NCI-H2196 (cell line): ENCODE measurements around the gene GALM.
"Not testable (repeated sequence)": the region's sequence is repeated elsewhere in the genome, so short reads cannot be mapped to it uniquely, and the experiment has no call there.

Source experiments
- DNase-seq: peaks from one replicate; lab custom pipeline; 2025; ENCODE audit not compliant: unreplicated experiment; lab: John Stamatoyannopoulos, UW

The GALM gene

DNA sequence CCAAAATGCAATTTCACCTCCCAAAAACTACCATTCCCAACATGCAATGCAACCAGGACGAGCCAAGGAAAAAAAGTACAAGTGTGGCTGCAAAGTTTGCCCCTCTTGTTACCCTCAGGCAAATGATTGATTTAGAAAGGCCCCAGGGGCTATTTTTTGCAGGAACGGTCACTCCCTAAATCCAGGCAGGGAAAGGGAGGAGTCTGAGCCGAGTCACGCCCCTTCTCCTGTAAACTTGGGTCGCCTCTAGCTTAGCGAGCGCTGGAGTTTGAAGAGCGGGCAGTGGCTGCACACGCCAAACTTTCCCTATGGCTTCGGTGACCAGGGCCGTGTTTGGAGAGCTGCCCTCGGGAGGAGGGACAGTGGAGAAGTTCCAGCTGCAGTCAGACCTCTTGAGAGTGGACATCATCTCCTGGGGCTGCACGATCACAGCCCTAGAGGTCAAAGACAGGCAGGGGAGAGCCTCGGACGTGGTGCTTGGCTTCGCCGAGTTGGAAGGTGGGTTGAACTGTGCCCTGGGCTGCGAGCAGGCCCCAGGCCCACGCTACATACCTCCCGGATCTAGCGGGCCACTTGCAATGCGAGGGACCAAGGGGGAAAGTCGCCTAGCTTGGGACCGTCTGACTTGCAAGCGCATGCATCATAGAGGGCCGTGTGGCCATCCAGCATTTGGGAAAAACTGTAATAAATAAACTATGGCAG is at the start of gene GALM:
Gene GALM (plus strand): TSS at position 261 of the 702 bp plus-strand sequence. CDS start 48 bp downstream, at position 309.
- DNase-seq: no peak

DNA sequence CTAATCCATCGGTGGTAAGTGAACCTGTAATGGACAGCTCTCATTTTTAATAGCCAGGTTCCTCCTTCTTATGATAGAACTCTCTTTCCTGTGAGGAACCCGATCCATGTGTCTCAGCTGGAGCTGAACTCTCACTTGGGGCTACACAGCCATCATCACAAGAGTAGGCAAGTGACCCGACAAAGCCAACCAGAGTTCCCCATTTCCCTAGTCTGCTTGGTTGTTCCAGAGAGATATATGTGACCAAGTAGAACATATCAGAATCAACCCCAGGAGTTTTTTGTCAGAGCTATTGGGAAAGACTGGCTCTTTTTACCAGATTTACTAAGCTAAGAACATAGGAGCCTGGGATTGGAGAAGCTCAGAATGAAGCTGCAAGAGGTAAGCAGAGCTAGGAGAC is 48.6 kb upstream of the GALM start:
- no peak for DNase-seq

- DNase-seq: no peak
Observed at GRCh38 chr2:38619458-38620164, 46.3 kb upstream of the GALM start.

DNA sequence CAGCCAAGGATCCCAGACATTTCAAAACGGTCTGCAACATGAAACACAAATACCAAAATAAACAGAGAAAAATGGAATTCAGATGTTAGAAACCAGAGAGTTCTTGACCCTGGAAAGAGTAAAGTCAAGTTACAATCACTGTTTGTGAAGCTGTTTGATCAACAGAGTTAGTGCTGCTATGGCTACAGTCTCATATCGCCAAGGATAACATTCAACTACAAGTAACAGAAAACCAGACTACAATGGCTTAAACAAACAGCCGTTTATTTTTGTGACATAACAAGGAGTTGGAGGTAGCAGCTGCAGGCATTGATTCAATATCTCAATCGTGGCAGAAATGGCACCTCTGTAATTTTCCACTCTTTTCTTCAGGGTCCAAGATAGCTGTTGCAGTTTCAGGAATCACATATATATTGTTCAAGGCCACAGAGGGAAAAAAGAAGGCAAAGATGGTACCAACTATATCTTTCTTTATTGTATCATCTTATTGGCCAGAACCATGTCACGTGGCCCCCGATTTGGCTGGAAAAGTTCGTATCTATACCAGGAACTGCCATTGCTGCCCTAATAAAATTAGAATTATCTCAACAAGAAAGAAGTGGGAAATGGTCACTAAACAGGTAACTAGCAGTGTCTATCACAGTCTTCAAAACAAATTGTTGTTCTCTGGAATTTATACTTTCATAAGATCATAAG is 45.5 kb upstream of the GALM start:
- DNase-seq: peak; percentile 78

DNA sequence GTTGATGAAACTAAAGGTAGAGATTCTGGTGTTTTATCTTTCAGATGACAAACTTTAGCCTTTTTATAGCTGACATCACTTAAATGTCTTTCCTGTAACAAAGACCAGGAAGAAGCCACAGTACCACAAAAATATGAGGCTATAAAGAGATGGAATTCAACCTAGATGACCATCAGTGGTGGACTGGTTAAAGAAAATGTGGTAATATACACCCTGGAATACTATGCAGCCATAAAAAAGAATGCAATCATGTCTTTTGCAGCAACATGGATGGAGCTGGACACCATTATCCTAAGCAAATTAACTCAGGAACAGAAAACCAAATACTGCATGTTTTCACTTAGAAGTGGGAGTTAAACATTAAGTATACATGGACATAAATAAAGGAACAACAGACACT is 44.9 kb upstream of the GALM start:
- no peak for DNase-seq

DNA sequence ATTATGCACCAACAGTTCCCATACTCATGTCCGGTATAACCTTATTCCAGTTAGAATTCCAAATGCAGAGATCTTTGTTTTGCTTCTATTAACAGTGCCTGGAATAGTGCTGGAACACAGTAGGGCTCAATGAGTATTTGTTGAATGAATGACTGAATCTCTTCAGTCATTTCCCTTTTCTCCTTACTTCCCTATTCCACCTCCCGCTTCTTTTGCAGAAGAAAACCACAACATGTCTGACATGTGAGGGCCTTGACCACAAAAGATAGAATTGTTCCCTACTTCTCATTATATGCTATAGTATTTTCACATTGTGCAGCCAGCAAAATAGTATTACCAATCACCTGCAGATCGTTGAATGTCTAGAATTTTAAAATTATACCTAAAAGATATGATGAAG is 43.7 kb upstream of the GALM start:
- no peak for DNase-seq

DNA sequence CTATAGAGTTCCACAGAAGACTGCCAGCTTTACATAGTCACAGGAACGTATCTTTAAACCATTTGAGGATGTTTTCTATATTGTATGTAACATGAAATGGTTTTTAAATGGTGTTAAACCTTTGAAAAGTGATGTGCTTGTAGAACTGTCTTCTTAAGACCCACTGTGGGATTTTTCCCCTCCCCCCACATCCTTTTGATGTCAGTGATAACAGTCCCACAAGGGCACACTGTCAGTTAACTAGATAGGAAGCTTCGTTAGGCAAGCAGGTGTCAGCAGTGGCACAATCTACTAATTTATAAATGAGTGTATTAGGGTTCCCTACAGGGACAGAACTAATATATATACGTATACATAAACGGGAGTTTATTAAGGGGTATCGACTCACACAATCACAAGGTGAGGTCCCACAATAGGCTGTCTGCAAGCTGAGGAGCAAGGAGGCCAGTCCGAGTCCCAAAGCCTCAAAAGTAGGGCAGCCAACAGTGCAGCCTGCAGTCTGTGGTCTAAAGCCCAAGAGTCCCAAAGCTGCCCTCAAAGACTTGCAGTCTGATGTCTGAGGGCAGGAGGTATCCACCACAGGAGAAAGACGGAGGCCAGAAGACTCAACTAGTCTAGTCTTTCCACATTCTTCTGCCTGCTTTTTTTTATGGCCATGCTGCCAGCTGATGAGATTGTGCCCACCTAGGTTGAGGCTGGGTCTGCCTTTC is 39.4 kb upstream of the GALM start:
- no peak for DNase-seq

- DNase-seq: no peak
Observed at GRCh38 chr2:38627391-38627790, 38.5 kb upstream of the GALM start.

DNA sequence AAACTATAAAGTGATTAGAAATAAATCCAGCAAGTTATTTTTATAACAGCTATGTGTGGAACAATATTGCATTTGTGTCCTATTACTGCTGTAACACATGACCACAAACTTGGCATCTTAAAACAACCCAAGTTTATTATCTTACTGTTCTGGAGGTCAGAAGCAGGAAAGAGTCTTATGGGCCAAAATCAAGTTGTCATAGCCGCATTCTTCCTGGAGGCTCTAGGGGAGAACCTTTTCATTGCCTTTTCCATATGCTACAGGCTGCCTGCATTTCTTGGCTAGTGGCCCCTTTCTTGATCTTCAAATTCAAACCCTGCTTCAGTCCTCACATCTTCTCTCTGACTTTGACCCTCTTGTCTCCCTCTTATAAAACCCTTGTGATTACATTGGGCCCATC is 36.2 kb upstream of the GALM start:
- no peak for DNase-seq

GRCh38 chr2:38631976-38632375 is 33.9 kb upstream of the GALM start:
- DNase-seq: no peak

DNA sequence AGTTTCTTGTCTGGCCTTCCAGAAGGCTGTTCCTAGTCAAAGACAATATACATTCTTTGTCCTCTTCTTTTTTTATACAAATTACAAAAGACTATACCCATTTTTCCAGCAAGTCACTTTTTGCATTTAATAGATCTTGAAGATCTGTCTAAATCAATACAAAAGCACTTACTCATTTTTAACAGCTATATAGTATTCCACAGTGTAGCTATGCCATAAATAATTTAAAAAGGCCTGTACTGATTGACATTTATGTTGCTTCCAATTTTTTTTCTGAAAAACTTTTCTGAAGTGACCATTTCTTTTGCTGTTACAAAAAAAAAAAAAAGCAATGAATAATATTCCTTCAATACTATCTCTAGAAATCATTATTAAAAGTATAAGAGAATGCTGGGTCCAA is 32.9 kb upstream of the GALM start:
- no peak for DNase-seq

DNA sequence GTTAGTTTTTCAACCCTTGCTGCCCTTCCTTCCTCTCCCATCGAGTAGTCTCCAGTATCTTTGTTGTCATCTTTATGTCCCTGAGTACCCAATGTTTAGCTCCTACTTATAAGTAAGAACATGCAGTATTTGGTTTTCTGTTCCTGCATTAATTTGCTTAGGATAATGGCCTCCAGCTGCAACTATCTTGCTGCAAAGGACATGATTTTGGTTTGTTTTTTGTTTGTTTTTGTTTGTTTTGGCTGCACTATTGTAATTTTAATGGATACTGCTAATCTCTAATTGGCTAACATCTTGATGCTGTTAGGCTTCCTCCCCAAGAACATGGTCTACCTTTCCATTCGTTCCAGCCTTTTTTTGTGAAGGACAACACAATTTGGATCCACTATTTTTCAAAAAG is 32.0 kb upstream of the GALM start:
- no peak for DNase-seq

DNA sequence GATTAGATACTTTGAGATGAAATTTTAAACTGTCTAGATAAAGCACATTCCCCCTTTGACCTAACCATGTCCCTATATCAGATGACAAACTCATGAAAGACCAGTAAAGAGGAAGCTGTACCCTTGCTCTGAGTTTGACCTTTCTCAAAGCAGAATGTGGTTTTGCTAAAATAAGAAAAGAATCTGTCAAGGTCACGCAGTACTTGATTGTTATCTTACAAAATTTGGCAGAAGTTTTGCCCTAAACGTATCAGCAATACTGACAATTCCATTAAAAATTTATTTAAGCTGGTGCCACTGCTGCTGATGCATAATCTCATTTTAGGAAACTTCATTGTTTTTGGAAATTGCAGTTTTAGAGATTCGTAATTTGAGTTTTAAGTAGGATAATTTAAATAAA is 31.2 kb upstream of the GALM start:
- no peak for DNase-seq

- no peak for DNase-seq
Observed at GRCh38 chr2:38635139-38635538, 30.8 kb upstream of the GALM start.

DNA sequence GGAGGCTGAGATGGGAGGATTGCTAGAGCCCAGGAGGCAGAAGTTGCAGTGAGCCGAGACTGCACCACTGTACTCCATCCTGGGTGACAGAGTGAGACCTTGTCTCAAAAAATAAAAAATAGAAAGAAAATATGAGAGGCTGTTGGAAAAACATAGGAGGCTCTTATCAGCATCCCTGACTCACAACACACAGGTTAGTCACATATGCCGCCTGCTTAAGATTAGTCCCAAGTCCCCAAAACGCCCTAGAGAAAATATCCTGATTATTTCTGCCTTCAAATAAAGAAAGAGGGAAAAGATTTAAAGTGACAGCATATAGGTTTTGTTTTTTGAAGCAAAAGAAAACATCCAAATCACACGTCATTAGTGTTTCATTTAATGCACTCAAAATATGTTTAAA is 29.8 kb upstream of the GALM start:
- DNase-seq: no peak

DNA sequence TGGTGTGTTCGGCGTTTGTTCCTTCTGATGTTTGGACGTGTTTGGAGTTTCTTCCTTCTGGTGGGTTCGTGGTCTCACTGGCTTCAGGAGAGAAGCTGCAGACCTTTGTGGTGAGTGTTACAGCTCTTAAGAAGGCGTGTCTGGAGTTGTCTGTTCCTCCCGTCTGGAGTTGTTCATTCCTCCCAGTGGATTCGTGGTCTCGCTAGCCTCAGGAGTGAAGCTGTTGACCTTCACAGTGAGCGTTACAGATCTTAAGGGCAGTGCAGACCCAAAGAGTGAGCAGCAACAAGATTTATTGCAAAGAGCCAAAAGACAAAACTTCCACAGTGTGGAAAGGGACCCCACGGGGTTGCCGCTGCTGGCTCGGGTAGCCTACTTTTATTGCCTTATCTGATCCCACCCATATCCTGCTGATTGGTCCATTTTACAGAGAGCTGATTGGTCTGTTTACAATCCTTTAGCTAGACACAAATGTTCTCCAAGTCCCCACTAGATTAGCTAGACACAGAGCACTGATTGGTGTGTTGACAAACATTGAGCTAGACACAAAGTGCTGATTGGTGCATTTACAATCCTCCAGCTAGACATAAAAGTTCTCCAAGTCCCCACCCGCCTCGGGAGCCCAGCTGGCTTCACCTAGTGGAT is 23.4 kb upstream of the GALM start:
- DNase-seq: not testable (repeated sequence)

DNA sequence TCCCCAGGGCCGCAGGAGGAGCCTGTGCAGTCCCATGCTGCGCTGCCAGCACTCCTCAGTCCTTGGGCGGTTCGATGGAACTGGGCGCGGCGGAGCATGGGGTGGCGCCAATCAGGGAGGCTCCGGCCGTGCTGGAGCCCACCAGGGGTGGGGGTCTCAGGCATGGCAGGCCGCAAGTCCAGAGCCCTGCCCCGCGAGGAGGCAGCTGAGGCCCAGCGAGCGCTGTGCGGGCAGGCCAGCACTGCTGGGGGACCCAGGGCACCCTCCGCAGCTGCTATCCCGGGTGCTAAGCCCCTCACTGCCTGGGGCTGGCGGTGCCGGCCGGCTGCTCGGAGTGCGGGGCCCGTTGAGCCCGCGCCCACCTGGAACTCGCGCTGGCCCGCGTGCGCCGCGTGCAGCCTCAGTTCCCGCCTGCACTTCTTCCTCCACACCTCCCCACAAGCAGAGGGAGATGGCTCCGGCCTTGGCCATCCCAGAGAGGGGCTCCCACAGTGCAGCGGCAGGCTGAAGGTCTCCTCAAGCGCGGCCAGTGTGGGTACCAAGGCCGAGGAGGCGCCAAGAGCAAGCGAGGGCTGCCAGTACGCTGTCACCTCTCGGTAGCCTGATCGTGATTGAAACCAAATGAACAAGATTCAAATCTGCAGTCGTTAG is 22.8 kb upstream of the GALM start:
- no peak for DNase-seq

- not testable (repeated sequence) for DNase-seq
Observed at GRCh38 chr2:38643683-38644511, 22.0 kb upstream of the GALM start.

- DNase-seq: no peak
Observed at GRCh38 chr2:38648107-38648761, 17.7 kb upstream of the GALM start.
